Adrenal gland (tissue), 12 donors: ENCODE measurements around the gene ARHGEF12. TPM values are rescaled to one million over a fixed set of nuclear protein-coding genes. Genes with fewer than 3 reads are reported as not detected.

Source experiments
- DNase-seq, 7 donors: peaks; one replicate each; pipeline ENCODE4 v3.0.0-alpha.2; 2019 to 2020
- H3K27ac ChIP-seq, 5 donors: fragments of 200-600 bp; sonication (generic) in 4 of 5; 1 replicate in 3 of 5; 2 replicates in 2 of 5; pipeline versions ENCODE4 v1.5.1 to v1.8.0; 2016 to 2020; ENCODE audit warnings: mild to moderate bottlenecking in 1 of 5
- H3K27me3 ChIP-seq: fragments of 200-600 bp; 2 replicates; pipeline ENCODE4 v1.8.0; 2021
- H3K36me3 ChIP-seq, 2 donors: fragments of 200-600 bp; replicated peaks in 1 of 2; 1 replicate in 1 of 2; 2 replicates in 1 of 2; pipeline versions ENCODE4 v1.5.1 to v1.8.0; 2018 to 2022
- H3K4me1 ChIP-seq, 2 donors: fragments of 200-600 bp; replicated peaks in 1 of 2; 1 replicate in 1 of 2; 2 replicates in 1 of 2; pipeline versions ENCODE4 v1.5.1 to v1.8.0; 2018 to 2021
- H3K4me3 ChIP-seq, 4 donors: fragments of 200-600 bp; sonication (generic) in 3 of 4; one replicate each; pipeline ENCODE4 v1.5.1; 2016 to 2018
- H3K9me3 ChIP-seq, 3 donors: fragments of 200-600 bp; sonication (generic) in 1 of 3; replicated peaks in 1 of 3; 1 replicate in 2 of 3; 2 replicates in 1 of 3; pipeline versions ENCODE4 v1.5.1 to v1.8.0; 2016 to 2021
- CTCF ChIP-seq, 6 experiments: fragments of 450-650 bp in 4 of 6; fragments of 200-600 bp in 2 of 6; sonication (generic) in 1 of 6; IDR thresholded peaks; 1 replicate in 5 of 6; 2 replicates in 1 of 6; pipeline versions ENCODE4 v1.5.1 to v1.8.0; 2016 to 2021; ENCODE audit warnings: antibody characterized with exemption in 6 of 6, mild to moderate bottlenecking in 2 of 6, moderate library complexity in 1 of 6
- POLR2A ChIP-seq, 2 donors: fragments of 450-650 bp; IDR thresholded peaks; one replicate each; pipeline ENCODE4 v1.6.1; 2017; ENCODE audit warnings: antibody characterized with exemption in 2 of 2, mild to moderate bottlenecking in 2 of 2, moderate library complexity in 1 of 2
- WGBS, 4 donors: extraction: QIAGEN DNeasy Blood & Tissue Kit in 2 of 4; methylation state at CpG; one replicate each; pipeline versions ENCODE4 v1.1.5 to v1.1.7; 2013 to 2017; 5-methylcytosine and 5-hydroxymethylcytosine counted together
- intact Hi-C, 2 donors: fragments of 100-400 bp; cut with DNase I; formaldehyde crosslinking; loops; one replicate each; pipeline versions ENCODE4 v1.14.1 to v1.15.0; 2022 to 2023
- polyA plus RNA-seq, 3 donors: library from polyadenylated mRNA; stranded (reverse); fragments of 200-250 nt in 2 of 3; fragments of 350-450 nt in 1 of 3; fragmentation: Illumina TruSeq in 1 of 3; extraction: RNeasy Lipid Tissue Mini Kit (QIAGEN cat#74804) in 1 of 3; gene quantifications; one replicate each; pipeline ENCODE4 v1.2.3, GENCODE V29; 2013 to 2014
- total RNA-seq, 9 donors: library from RNA; depleted of rRNA in 4 of 9; stranded (reverse); fragments of >200 nt in 4 of 9; fragments of 120-200 nt in 1 of 9; fragmentation: NEBNext Ultra II Directional in 1 of 9; extraction: Animal tissue kit (Norgen Biotek cat#: 25700) in 1 of 9; gene quantifications; one replicate each; pipeline versions ENCODE4 v1.1.0 to v1.2.4, GENCODE V29; 2013 to 2023
- donor health status: healthy with polysubstance abuse.
- donor health status: Bipolar disorder and iron deficiency.
- donor health status: DM: yes; HTN: yes; CAD: no.
- donor health status: DM: no; HTN: no; CAD: no.
- donor health status: DM: no; HTN: no; CAD: no.
- donor health status: DM: yes; HTN: yes; CAD: no.

Gene ARHGEF12
- total and polyA plus RNA-seq, 12 donors, result 20.2 to 125 (median 94.2) TPM

GRCh38 chr11:120327311-120327710 is 8.9 kb upstream of the ARHGEF12 start:
- WGBS, 4 donors, result 78 to 91% (median 85%) methylated on average over 4 of the region's 4 CpGs
- Histone ChIP-seq H3K27ac (peak overlapping the region; percentile 73 to 99 (median 93)), H3K4me3 (peak overlapping the region in 1 of 4 donors; percentile 75), H3K36me3 (peaks cover 0 to 12% of the 10 kb centered on the region in 2 donors), H3K9me3 (no peaks in the 10 kb centered on the region), H3K4me1 (peaks cover 34 to 56% of the 10 kb centered on the region in 2 donors), H3K27me3 (no peaks in the 10 kb centered on the region)
- intact Hi-C loops, result no loop called here
- no peak for TF ChIP-seq POLR2A (IDR thresholded peaks at IDR 0.05)
- no peak for TF ChIP-seq CTCF (IDR thresholded peaks at IDR 0.05)
- DNase-seq, result no peak

- no peak for TF ChIP-seq POLR2A (IDR thresholded peaks at IDR 0.05)
- TF ChIP-seq CTCF (IDR thresholded peaks at IDR 0.05), result no peak
- peaks cover 36 to 74% of the 10 kb centered on the region in 2 donors for H3K4me1 ChIP-seq
- DNase-seq, result no peak
- H3K27ac ChIP-seq, result peak overlapping the region in 1 of 5 donors; percentile 84
- intact Hi-C loops, result no loop called here
- no peaks in the 10 kb centered on the region for H3K9me3 ChIP-seq
- no peaks in the 10 kb centered on the region for H3K27me3 ChIP-seq
- no peak overlapping the region for H3K4me3 ChIP-seq
- peaks cover 0 to 12% of the 10 kb centered on the region in 2 donors for H3K36me3 ChIP-seq
- WGBS, 4 donors, result 68 to 79% (median 77%) methylated on average over 3 of the region's 3 CpGs
Observed at GRCh38 chr11:120329556-120329955, 6.7 kb upstream of the ARHGEF12 start.

- DNase-seq, result no peak
- intact Hi-C loops, result loop anchor here (10.0 kb wide), 3 partner anchors 95 to 355 kb away; no protein-coding TSS in a partner anchor
- Histone ChIP-seq H3K27me3 (no peaks in the 10 kb centered on the region), H3K9me3 (no peaks in the 10 kb centered on the region), H3K27ac (peak overlapping the region in 3 of 5 donors; percentile 71 to 98 (median 84)), H3K4me3 (no peak overlapping the region), H3K36me3 (peaks cover 0 to 12% of the 10 kb centered on the region in 2 donors), H3K4me1 (peaks cover 33 to 74% of the 10 kb centered on the region in 2 donors)
- WGBS, 4 donors, result 90 to 96% (median 95%) methylated on average over 6 of the region's 6 CpGs
- no peak for TF ChIP-seq POLR2A (IDR thresholded peaks at IDR 0.05)
- TF ChIP-seq CTCF (IDR thresholded peaks at IDR 0.05), result no peak
Observed at GRCh38 chr11:120330045-120330444, 6.2 kb upstream of the ARHGEF12 start.

- H3K36me3 ChIP-seq, result peaks cover 0 to 12% of the 10 kb centered on the region in 2 donors
- peak in 3 of 7 donors; percentile 52 to 60 (median 55) for DNase-seq
- intact Hi-C loops, result loop anchor here (10.0 kb wide), 3 partner anchors 93 to 353 kb away; no protein-coding TSS in a partner anchor
- no peak overlapping the region for H3K4me3 ChIP-seq
- 18 to 45% (median 24%) methylated on average over 2 of the region's 2 CpGs for WGBS, 4 donors
- peak; percentile 21 to 65 for TF ChIP-seq POLR2A (IDR thresholded peaks at IDR 0.05)
- TF ChIP-seq CTCF (IDR thresholded peaks at IDR 0.05), result no peak
- H3K27me3 ChIP-seq, result no peaks in the 10 kb centered on the region
- peak overlapping the region; percentile 65 to 98 (median 77) for H3K27ac ChIP-seq
- H3K4me1 ChIP-seq, result peaks cover 30 to 72% of the 10 kb centered on the region in 2 donors
- no peaks in the 10 kb centered on the region for H3K9me3 ChIP-seq
Observed at GRCh38 chr11:120331301-120331996, 4.8 kb upstream of the ARHGEF12 start.
